ENCODE results near the gene DEFB121.

DEFB121 gene, protein sequence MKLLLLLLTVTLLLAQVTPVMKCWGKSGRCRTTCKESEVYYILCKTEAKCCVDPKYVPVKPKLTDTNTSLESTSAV

GRCh38 chr20:31406115-31406514 is at the start of gene DEFB121:
TSS of gene DEFB121 (minus strand) at chr20:31406215. CDS start at chr20:31406152, 63 bp downstream.
- Histone ChIP-seq H3K27me3 (ENCODE audit: insufficient read depth, insufficient read length) (no peaks in the 10 kb centered on the region), H3K4me3 (ENCODE audit: insufficient read length, low read depth) (no peak within 1 kb of the TSS), H3K9me3 (ENCODE audit: insufficient read depth, low read length) (no peaks in the 10 kb centered on the region), H3K4me1 (ENCODE audit: insufficient read depth, insufficient read length) (no peaks in the 10 kb centered on the region), H3K9ac (ENCODE audit: insufficient read length, low read depth) (no peak within 1 kb of the TSS), H3K36me3 (ENCODE audit: insufficient read depth, insufficient read length, low read length) (no peaks in the 10 kb centered on the region)
- no peak for DNase-seq (ENCODE audit: low read depth, low spot score)
- no peak for TF ChIP-seq ZNF274 (IDR thresholded peaks at IDR 0.05; ENCODE audit: low read depth, low read length)
- no peak for TF ChIP-seq YY1 (IDR thresholded peaks at IDR 0.05; ENCODE audit: insufficient read depth, insufficient read length)
- no peak for TF ChIP-seq SUZ12 (IDR thresholded peaks at IDR 0.05; ENCODE audit: extremely low read depth, insufficient read depth, insufficient read length)

DNA sequence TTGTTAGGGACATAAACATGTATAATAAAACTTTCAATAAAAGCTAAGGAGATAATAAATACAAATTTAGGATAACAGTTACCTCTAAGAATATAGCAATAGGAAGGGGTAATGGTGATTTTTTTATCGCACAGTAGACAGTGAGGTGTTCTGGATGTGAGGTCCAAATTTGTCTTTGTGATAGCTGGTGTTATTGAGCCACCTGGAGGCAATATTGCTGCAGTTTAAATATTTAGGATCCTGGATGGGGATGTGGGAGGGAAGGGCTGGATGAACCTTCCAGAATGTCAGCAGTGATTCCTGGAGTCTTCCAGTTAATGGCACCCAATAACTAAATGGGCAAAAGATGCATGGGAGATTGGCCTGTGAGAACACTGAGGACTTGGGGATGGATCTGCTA is 48.3 kb upstream of the DEFB121 start:
- DNase-seq (ENCODE audit: low read depth, low spot score) = no peak
- Histone ChIP-seq H3K9me3 (ENCODE audit: insufficient read depth, low read length) (no peaks in the 10 kb centered on the region), H3K4me1 (ENCODE audit: insufficient read depth, insufficient read length) (no peaks in the 10 kb centered on the region), H3K4me3 (ENCODE audit: insufficient read length, low read depth) (no peak overlapping the region), H3K9ac (ENCODE audit: insufficient read length, low read depth) (no peak overlapping the region), H3K27me3 (ENCODE audit: insufficient read depth, insufficient read length) (no peaks in the 10 kb centered on the region), H3K36me3 (ENCODE audit: insufficient read depth, insufficient read length, low read length) (no peaks in the 10 kb centered on the region)
- no peak for TF ChIP-seq SUZ12 (IDR thresholded peaks at IDR 0.05; ENCODE audit: extremely low read depth, insufficient read depth, insufficient read length)
- no peak for TF ChIP-seq ZNF274 (IDR thresholded peaks at IDR 0.05; ENCODE audit: low read depth, low read length)
- TF ChIP-seq YY1 (IDR thresholded peaks at IDR 0.05; ENCODE audit: insufficient read depth, insufficient read length) = no peak

GRCh38 chr20:31452575-31452974 is 46.6 kb upstream of the DEFB121 start:
- no peaks in the 10 kb centered on the region for H3K4me1 ChIP-seq (ENCODE audit: insufficient read depth, insufficient read length)
- no peaks in the 10 kb centered on the region for H3K36me3 ChIP-seq (ENCODE audit: insufficient read depth, insufficient read length, low read length)
- H3K9me3 ChIP-seq (ENCODE audit: insufficient read depth, low read length) = no peaks in the 10 kb centered on the region
- DNase-seq (ENCODE audit: low read depth, low spot score) = no peak
- no peak for TF ChIP-seq YY1 (IDR thresholded peaks at IDR 0.05; ENCODE audit: insufficient read depth, insufficient read length)
- TF ChIP-seq ZNF274 (IDR thresholded peaks at IDR 0.05; ENCODE audit: low read depth, low read length) = no peak
- TF ChIP-seq SUZ12 (IDR thresholded peaks at IDR 0.05; ENCODE audit: extremely low read depth, insufficient read depth, insufficient read length) = no peak
- no peak overlapping the region for H3K9ac ChIP-seq (ENCODE audit: insufficient read length, low read depth)
- H3K4me3 ChIP-seq (ENCODE audit: insufficient read length, low read depth) = no peak overlapping the region
- no peaks in the 10 kb centered on the region for H3K27me3 ChIP-seq (ENCODE audit: insufficient read depth, insufficient read length)

GRCh38 chr20:31449511-31450414 is 43.7 kb upstream of the DEFB121 start:
- H3K36me3 ChIP-seq (ENCODE audit: insufficient read depth, insufficient read length, low read length) = no peaks in the 10 kb centered on the region
- H3K27me3 ChIP-seq (ENCODE audit: insufficient read depth, insufficient read length) = no peaks in the 10 kb centered on the region
- H3K9me3 ChIP-seq (ENCODE audit: insufficient read depth, low read length) = no peaks in the 10 kb centered on the region
- H3K4me1 ChIP-seq (ENCODE audit: insufficient read depth, insufficient read length) = no peaks in the 10 kb centered on the region
- no peak overlapping the region for H3K4me3 ChIP-seq (ENCODE audit: insufficient read length, low read depth)
- TF ChIP-seq YY1 (IDR thresholded peaks at IDR 0.05; ENCODE audit: insufficient read depth, insufficient read length) (no peak), ZNF274 (IDR thresholded peaks at IDR 0.05; ENCODE audit: low read depth, low read length) (no peak), SUZ12 (IDR thresholded peaks at IDR 0.05; ENCODE audit: extremely low read depth, insufficient read depth, insufficient read length) (no peak)
- DNase-seq (ENCODE audit: low read depth, low spot score) = no peak
- no peak overlapping the region for H3K9ac ChIP-seq (ENCODE audit: insufficient read length, low read depth)

DNA sequence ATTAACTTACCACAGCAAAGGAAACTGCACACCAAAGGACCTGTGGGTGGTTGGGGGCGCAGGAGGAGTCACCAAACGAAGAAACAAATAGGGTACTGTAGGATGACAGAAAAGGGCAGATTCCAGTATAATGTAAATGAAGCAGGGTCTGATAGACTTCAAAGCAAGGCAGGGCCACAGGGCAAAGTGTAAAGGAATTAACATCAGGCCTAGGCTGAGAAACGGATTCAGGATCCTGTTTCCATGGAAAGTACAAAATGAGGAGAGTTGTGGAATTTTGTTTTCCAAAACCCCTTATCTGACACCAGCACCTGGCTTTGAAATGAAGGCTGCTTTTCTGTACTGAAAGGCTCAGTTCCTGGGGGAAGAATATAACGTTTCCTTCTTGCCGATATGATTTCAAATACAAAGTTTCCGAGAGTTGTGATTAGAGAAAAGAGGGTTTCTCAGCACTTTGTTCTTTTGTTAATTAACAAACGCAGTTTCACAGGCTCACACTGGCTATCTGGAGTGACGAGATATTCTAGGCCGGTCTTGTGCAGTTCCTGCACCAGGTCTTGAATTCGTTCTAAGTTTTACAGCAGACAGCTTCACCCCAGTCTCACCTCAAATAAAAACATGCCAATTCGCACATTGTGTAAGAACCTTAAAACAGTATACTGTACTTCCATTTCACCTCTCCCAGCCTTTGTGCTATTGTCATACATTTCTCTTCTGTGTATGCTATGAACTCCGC is 40.2 kb upstream of the DEFB121 start:
- H3K9me3 ChIP-seq (ENCODE audit: insufficient read depth, low read length) = no peaks in the 10 kb centered on the region
- H3K4me1 ChIP-seq (ENCODE audit: insufficient read depth, insufficient read length) = no peaks in the 10 kb centered on the region
- TF ChIP-seq SUZ12 (IDR thresholded peaks at IDR 0.05; ENCODE audit: extremely low read depth, insufficient read depth, insufficient read length) (no peak), YY1 (IDR thresholded peaks at IDR 0.05; ENCODE audit: insufficient read depth, insufficient read length) (no peak), ZNF274 (IDR thresholded peaks at IDR 0.05; ENCODE audit: low read depth, low read length) (no peak)
- no peaks in the 10 kb centered on the region for H3K36me3 ChIP-seq (ENCODE audit: insufficient read depth, insufficient read length, low read length)
- H3K9ac ChIP-seq (ENCODE audit: insufficient read length, low read depth) = peak overlapping the region; percentile 17
- H3K27me3 ChIP-seq (ENCODE audit: insufficient read depth, insufficient read length) = no peaks in the 10 kb centered on the region
- peak; percentile 11 for DNase-seq (ENCODE audit: low read depth, low spot score)
- H3K4me3 ChIP-seq (ENCODE audit: insufficient read length, low read depth) = no peak overlapping the region

DNA sequence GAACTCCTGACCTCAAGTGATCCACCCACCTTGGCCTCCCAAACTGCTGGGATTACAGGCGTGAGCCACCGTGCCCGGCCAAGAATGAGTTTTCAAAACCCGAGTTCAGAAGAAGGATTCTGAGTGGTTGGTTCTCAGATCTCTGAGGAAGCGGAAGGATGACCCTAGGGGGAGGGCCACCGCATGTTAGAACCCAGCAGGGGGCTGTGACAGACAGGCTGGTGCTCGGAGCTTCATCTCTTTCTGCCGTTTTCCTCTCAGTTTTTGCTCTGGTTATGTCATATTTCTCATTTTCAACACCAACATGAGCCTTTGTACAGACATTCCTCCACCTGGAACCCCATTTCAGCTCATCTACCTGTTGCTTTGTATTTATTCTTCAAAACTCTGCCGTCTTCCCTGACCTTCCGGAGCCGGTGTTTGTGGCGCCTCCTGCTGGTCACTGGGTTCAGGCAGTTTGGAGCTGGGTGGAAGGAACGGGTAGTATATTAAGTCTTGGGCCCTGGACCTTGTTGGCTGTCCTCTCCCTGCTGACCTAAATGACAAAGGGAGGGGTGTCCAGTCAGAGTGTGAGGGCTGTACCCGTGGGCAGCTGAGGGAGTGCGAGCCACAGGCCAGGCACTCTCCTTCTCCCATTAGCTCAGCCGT is 34.1 kb upstream of the DEFB121 start, which contains the start of gene DEFB123:
Gene DEFB123, plus strand, starts transcription at position 621 of the 648 bp plus-strand sequence. CDS start 67 bp downstream, outside the sequence.
- H3K9me3 ChIP-seq (ENCODE audit: insufficient read depth, low read length) = no peaks in the 10 kb centered on the region
- H3K36me3 ChIP-seq (ENCODE audit: insufficient read depth, insufficient read length, low read length) = no peaks in the 10 kb centered on the region
- no peak for TF ChIP-seq YY1 (IDR thresholded peaks at IDR 0.05; ENCODE audit: insufficient read depth, insufficient read length)
- no peak for TF ChIP-seq ZNF274 (IDR thresholded peaks at IDR 0.05; ENCODE audit: low read depth, low read length)
- no peak for TF ChIP-seq SUZ12 (IDR thresholded peaks at IDR 0.05; ENCODE audit: extremely low read depth, insufficient read depth, insufficient read length)
- no peak within 1 kb of the TSS for H3K4me3 ChIP-seq (ENCODE audit: insufficient read length, low read depth)
- peaks cover 7% of the 10 kb centered on the region for H3K4me1 ChIP-seq (ENCODE audit: insufficient read depth, insufficient read length)
- H3K27me3 ChIP-seq (ENCODE audit: insufficient read depth, insufficient read length) = no peaks in the 10 kb centered on the region
- DNase-seq (ENCODE audit: low read depth, low spot score) = no peak
- H3K9ac ChIP-seq (ENCODE audit: insufficient read length, low read depth) = no peak within 1 kb of the TSS
